Activated T-cell treated with anti-CD3 and anti-CD28 coated beads, Interleukin-2, amount 50 U/mL, for 24 hours (primary cell): ENCODE measurements around the gene PCDH9.

Experiments
- DNase-seq: peaks from one replicate; pipeline ENCODE4 v3.0.0-alpha.2; 2020
- H3K27ac Mint-ChIP-seq: 2 replicates; pipeline ENCODE4 v1.8.0; 2020; ENCODE audit warnings: mild to moderate bottlenecking, mixed read lengths
- H3K27me3 Mint-ChIP-seq: 2 replicates; pipeline ENCODE4 v1.8.0; 2020; ENCODE audit warnings: mixed read lengths
- H3K36me3 Mint-ChIP-seq: 2 replicates; pipeline ENCODE4 v1.8.0; 2020; ENCODE audit warnings: low read depth, mixed read lengths
- H3K4me1 Mint-ChIP-seq: 2 replicates; pipeline ENCODE4 v1.8.0; 2020; ENCODE audit warnings: low read depth, mixed read lengths
- H3K4me3 Mint-ChIP-seq: 2 replicates; pipeline ENCODE4 v1.8.0; 2020; ENCODE audit warnings: mild to moderate bottlenecking, moderate library complexity, mixed read lengths
- H3K9me3 Mint-ChIP-seq: 2 replicates; pipeline ENCODE4 v1.8.0; 2020; ENCODE audit warnings: mixed read lengths

Gene PCDH9

GRCh38 chr13:66483712-66484111, 746.4 kb downstream of the PCDH9 start:
- no peak for DNase-seq
- Mint-ChIP-seq H3K4me1 (no peaks in the 10 kb centered on the region), H3K27me3 (no peaks in the 10 kb centered on the region), H3K4me3 (no peak overlapping the region), H3K36me3 (no peaks in the 10 kb centered on the region), H3K27ac (no peak overlapping the region), H3K9me3 (no peaks in the 10 kb centered on the region)

GRCh38 chr13:66482836-66483235, 747.3 kb downstream of the PCDH9 start:
- Mint-ChIP-seq H3K4me3 (no peak overlapping the region), H3K36me3 (no peaks in the 10 kb centered on the region), H3K27me3 (no peaks in the 10 kb centered on the region), H3K9me3 (no peaks in the 10 kb centered on the region), H3K4me1 (no peaks in the 10 kb centered on the region), H3K27ac (no peak overlapping the region)
- DNase-seq, result no peak

DNA sequence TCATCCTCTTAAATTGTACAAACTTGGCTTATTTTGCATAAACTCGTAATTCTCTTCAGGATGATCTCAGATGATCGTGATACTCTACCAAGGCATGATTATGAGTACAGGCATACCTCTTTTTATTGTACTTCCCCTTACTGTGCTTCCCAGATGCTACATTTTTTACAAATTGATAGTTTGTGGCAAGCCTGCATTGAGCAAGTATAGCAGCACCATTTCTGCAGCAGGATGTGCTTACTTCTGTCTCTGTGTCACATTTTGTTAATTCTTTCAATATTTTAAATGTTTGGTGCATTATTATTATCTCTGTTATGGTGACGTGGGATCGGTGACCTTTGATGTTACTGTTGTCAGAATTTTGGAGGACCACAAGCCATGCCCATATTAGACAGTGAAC, 752.3 kb downstream of the PCDH9 start:
- Mint-ChIP-seq H3K4me1 (no peaks in the 10 kb centered on the region), H3K9me3 (no peaks in the 10 kb centered on the region), H3K36me3 (no peaks in the 10 kb centered on the region), H3K27me3 (no peaks in the 10 kb centered on the region), H3K4me3 (no peak overlapping the region), H3K27ac (no peak overlapping the region)
- DNase-seq, result no peak

- Mint-ChIP-seq H3K36me3 (no peaks in the 10 kb centered on the region), H3K4me3 (no peak overlapping the region), H3K9me3 (no peaks in the 10 kb centered on the region), H3K27me3 (no peaks in the 10 kb centered on the region), H3K4me1 (no peaks in the 10 kb centered on the region), H3K27ac (no peak overlapping the region)
- no peak for DNase-seq
Observed at GRCh38 chr13:66475061-66475460, 755.1 kb downstream of the PCDH9 start.

DNA sequence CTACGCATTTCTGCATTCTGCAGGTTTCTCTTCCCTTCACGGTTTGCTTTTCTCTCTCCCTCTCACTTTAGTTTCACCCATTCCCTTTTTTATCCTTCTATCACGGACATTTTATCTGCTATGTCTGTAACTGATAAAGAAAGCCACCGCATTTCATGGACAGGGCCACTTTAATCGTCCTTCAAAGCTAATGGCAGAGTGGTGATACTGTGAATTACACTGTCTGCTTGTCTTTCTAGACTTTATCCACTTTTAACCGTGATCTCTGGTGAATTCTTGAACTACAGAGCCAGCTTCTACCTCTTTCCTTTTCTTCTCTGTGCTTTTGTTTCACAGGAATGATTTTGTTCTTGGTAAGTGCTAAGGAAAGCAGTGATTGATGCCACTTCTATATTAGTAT, 760.4 kb downstream of the PCDH9 start:
- no peaks in the 10 kb centered on the region for H3K4me1 Mint-ChIP-seq
- H3K27ac Mint-ChIP-seq, result no peak overlapping the region
- H3K9me3 Mint-ChIP-seq, result peaks cover 2% of the 10 kb centered on the region
- no peak overlapping the region for H3K4me3 Mint-ChIP-seq
- H3K27me3 Mint-ChIP-seq, result no peaks in the 10 kb centered on the region
- no peaks in the 10 kb centered on the region for H3K36me3 Mint-ChIP-seq
- no peak for DNase-seq

DNA sequence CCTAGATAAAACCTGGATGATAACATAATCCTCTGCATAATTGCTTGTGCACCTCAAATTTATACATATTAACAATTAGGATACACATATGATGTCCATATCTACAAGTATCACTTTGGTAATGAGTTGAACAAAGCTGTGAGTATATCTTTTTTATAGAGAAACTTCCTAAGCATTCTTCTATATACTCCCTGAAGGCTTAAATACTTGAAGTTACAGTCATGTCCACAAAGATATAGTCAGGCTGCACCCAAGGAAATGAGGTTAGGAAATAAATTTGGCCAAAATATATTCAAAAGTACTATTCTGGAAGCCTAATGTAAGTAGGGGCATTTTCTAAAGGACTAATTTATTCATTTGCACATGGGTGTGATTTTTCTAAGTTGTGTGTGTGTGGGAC, 761.5 kb downstream of the PCDH9 start:
- Mint-ChIP-seq H3K27me3 (no peaks in the 10 kb centered on the region), H3K36me3 (no peaks in the 10 kb centered on the region), H3K4me3 (no peak overlapping the region), H3K4me1 (no peaks in the 10 kb centered on the region), H3K27ac (no peak overlapping the region), H3K9me3 (peaks cover 2% of the 10 kb centered on the region)
- DNase-seq, result no peak

GRCh38 chr13:66462187-66462586, 767.9 kb downstream of the PCDH9 start:
- Mint-ChIP-seq H3K9me3 (peaks cover under 1% of the 10 kb centered on the region), H3K27ac (no peak overlapping the region), H3K36me3 (no peaks in the 10 kb centered on the region), H3K27me3 (no peaks in the 10 kb centered on the region), H3K4me1 (no peaks in the 10 kb centered on the region), H3K4me3 (no peak overlapping the region)
- DNase-seq, result no peak

GRCh38 chr13:66461021-66461420, 769.1 kb downstream of the PCDH9 start:
- Mint-ChIP-seq H3K9me3 (no peaks in the 10 kb centered on the region), H3K4me1 (no peaks in the 10 kb centered on the region), H3K27me3 (no peaks in the 10 kb centered on the region), H3K27ac (no peak overlapping the region), H3K4me3 (no peak overlapping the region), H3K36me3 (no peaks in the 10 kb centered on the region)
- no peak for DNase-seq

DNA sequence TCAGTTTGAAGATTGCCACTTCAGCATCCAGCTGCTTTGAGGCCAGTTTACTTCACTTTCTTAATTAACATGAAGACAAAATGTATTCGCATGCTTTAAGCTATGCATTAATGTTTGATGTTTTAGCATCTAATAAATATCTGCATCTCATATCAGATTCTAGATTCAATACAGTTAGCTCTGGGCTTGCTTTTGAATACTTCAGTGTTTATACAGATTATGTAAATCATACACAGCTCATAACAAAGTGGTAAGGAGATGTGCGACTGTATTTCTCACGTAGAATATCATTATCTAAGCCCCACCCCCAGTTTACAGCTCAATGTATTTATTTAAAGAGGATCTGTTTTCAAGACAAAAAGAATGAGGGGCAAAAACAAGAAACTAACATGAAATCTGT, 770.5 kb downstream of the PCDH9 start:
- no peaks in the 10 kb centered on the region for H3K9me3 Mint-ChIP-seq
- H3K27ac Mint-ChIP-seq, result no peak overlapping the region
- no peak for DNase-seq
- no peak overlapping the region for H3K4me3 Mint-ChIP-seq
- no peaks in the 10 kb centered on the region for H3K4me1 Mint-ChIP-seq
- no peaks in the 10 kb centered on the region for H3K27me3 Mint-ChIP-seq
- H3K36me3 Mint-ChIP-seq, result no peaks in the 10 kb centered on the region

GRCh38 chr13:66459143-66459542, 771.0 kb downstream of the PCDH9 start:
- H3K4me1 Mint-ChIP-seq, result no peaks in the 10 kb centered on the region
- H3K4me3 Mint-ChIP-seq, result no peak overlapping the region
- no peak for DNase-seq
- H3K9me3 Mint-ChIP-seq, result no peaks in the 10 kb centered on the region
- H3K27me3 Mint-ChIP-seq, result no peaks in the 10 kb centered on the region
- no peaks in the 10 kb centered on the region for H3K36me3 Mint-ChIP-seq
- H3K27ac Mint-ChIP-seq, result no peak overlapping the region

GRCh38 chr13:66446413-66446812, 783.7 kb downstream of the PCDH9 start:
- H3K4me1 Mint-ChIP-seq, result no peaks in the 10 kb centered on the region
- H3K4me3 Mint-ChIP-seq, result no peak overlapping the region
- peaks cover 2% of the 10 kb centered on the region for H3K9me3 Mint-ChIP-seq
- H3K27ac Mint-ChIP-seq, result no peak overlapping the region
- H3K36me3 Mint-ChIP-seq, result no peaks in the 10 kb centered on the region
- DNase-seq, result no peak
- no peaks in the 10 kb centered on the region for H3K27me3 Mint-ChIP-seq

- no peak for DNase-seq
- H3K9me3 Mint-ChIP-seq, result no peaks in the 10 kb centered on the region
- no peak overlapping the region for H3K27ac Mint-ChIP-seq
- no peak overlapping the region for H3K4me3 Mint-ChIP-seq
- H3K36me3 Mint-ChIP-seq, result no peaks in the 10 kb centered on the region
- no peaks in the 10 kb centered on the region for H3K27me3 Mint-ChIP-seq
- no peaks in the 10 kb centered on the region for H3K4me1 Mint-ChIP-seq
Observed at GRCh38 chr13:66443926-66444325, 786.2 kb downstream of the PCDH9 start.

DNA sequence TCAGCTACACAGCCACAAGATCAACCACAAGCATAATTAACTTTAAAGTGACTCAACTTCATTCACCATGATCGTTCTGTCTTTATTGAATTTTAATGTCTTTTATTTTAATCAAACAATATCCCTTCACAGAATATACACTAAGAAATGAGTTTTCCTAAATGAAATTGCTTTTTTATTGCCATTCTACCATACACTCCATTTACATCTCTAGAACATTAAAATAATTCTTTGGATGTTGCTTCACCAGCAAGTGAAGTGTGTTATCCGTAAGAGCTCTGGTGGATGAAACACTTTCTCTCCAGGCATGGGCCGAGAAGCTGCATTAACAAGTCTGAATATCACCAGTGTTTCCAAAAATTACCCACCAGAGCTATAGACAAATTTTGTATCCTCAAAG, 789.2 kb downstream of the PCDH9 start:
- H3K4me3 Mint-ChIP-seq, result no peak overlapping the region
- no peak overlapping the region for H3K27ac Mint-ChIP-seq
- H3K4me1 Mint-ChIP-seq, result no peaks in the 10 kb centered on the region
- H3K27me3 Mint-ChIP-seq, result no peaks in the 10 kb centered on the region
- H3K36me3 Mint-ChIP-seq, result no peaks in the 10 kb centered on the region
- H3K9me3 Mint-ChIP-seq, result peaks cover 4% of the 10 kb centered on the region
- DNase-seq, result no peak

DNA sequence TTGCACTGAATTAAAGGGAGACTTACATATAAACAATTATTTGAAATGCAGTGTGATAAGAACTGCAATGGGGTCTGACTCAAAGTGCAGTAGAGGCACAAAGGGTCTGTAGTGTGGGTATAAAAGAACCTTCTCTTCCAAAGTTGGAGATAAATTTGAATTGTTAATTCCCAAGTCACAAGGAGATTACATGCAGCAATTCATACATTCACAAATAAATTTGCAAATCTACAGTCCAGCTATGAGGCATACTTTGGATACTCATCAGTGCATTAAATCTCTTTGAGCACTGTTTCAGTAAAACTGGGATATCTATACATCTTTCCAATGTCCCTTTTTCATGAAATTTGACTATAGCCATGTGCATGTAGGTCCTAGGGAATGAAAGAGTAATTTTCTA, 799.4 kb downstream of the PCDH9 start:
- Mint-ChIP-seq H3K4me3 (no peak overlapping the region), H3K4me1 (no peaks in the 10 kb centered on the region), H3K36me3 (no peaks in the 10 kb centered on the region), H3K9me3 (peaks cover 5% of the 10 kb centered on the region), H3K27ac (no peak overlapping the region), H3K27me3 (no peaks in the 10 kb centered on the region)
- no peak for DNase-seq

- Mint-ChIP-seq H3K36me3 (no peaks in the 10 kb centered on the region), H3K4me3 (no peak overlapping the region), H3K9me3 (peaks cover 5% of the 10 kb centered on the region), H3K27ac (no peak overlapping the region), H3K27me3 (no peaks in the 10 kb centered on the region), H3K4me1 (no peaks in the 10 kb centered on the region)
- no peak for DNase-seq
Observed at GRCh38 chr13:66430269-66430668, 799.9 kb downstream of the PCDH9 start.

GRCh38 chr13:66429156-66429555, 801.0 kb downstream of the PCDH9 start:
- peaks cover 5% of the 10 kb centered on the region for H3K9me3 Mint-ChIP-seq
- DNase-seq, result no peak
- no peaks in the 10 kb centered on the region for H3K4me1 Mint-ChIP-seq
- H3K27me3 Mint-ChIP-seq, result no peaks in the 10 kb centered on the region
- no peaks in the 10 kb centered on the region for H3K36me3 Mint-ChIP-seq
- H3K4me3 Mint-ChIP-seq, result no peak overlapping the region
- H3K27ac Mint-ChIP-seq, result no peak overlapping the region
